Neural cell (in vitro differentiated cells): ENCODE results near the gene MRPL11.

Experiments used
- CTCF ChIP-seq: fragments of 450-650 bp; IDR thresholded peaks from 2 replicates; pipeline ENCODE4 v1.5.1; 2014; ENCODE audit warnings: antibody characterized with exemption, mild to moderate bottlenecking, moderate library complexity; ENCODE audit not compliant: poor library complexity, severe bottlenecking
- EP300 ChIP-seq: fragments of 450-650 bp; conservative IDR thresholded peaks from 2 replicates; pipeline ENCODE4 v1.6.1; 2014; ENCODE audit warnings: antibody characterized with exemption, mild to moderate bottlenecking, moderate library complexity; ENCODE audit not compliant: poor library complexity, severe bottlenecking
- EZH2 ChIP-seq: fragments of 200-600, 300-800 bp; shearing (Covaris generic), sonication (generic); IDR thresholded peaks from 2 replicates; pipeline ENCODE4 v1.6.1; 2014; ENCODE audit warnings: antibody characterized with exemption, low read length, borderline replicate concordance, mild to moderate bottlenecking; ENCODE audit not compliant: insufficient read depth, poor library complexity, severe bottlenecking
- MXI1 ChIP-seq: fragments of 450-650 bp; conservative IDR thresholded peaks from 2 replicates; pipeline ENCODE4 v1.6.1; 2014; ENCODE audit warnings: antibody characterized with exemption, mild to moderate bottlenecking; ENCODE audit not compliant: poor library complexity, severe bottlenecking
- POLR2AphosphoS5 ChIP-seq: IDR thresholded peaks from 2 replicates; pipeline ENCODE4 v1.6.1; 2012
- RAD21 ChIP-seq: fragments of 450-650 bp; conservative IDR thresholded peaks from 2 replicates; pipeline ENCODE4 v1.6.1; 2014; ENCODE audit warnings: antibody characterized with exemption, mild to moderate bottlenecking, moderate library complexity
- REST ChIP-seq: IDR thresholded peaks from 2 replicates; pipeline ENCODE4 v1.6.1; 2012; ENCODE audit warnings: borderline replicate concordance
- SMC3 ChIP-seq: fragments of 450-650 bp; conservative IDR thresholded peaks from 2 replicates; pipeline ENCODE4 v1.6.1; 2014; ENCODE audit warnings: antibody characterized with exemption, mild to moderate bottlenecking, moderate library complexity; ENCODE audit not compliant: poor library complexity
- TAF1 ChIP-seq: IDR thresholded peaks from 2 replicates; pipeline ENCODE4 v1.6.1; 2012; ENCODE audit warnings: low read depth

GRCh38 chr11:66469441-66469840, 30.8 kb upstream of the MRPL11 start:
- TF ChIP-seq CTCF (no peak), REST (no peak), EP300 (no peak), TAF1 (no peak), POLR2AphosphoS5 (no peak), SMC3 (no peak), EZH2 (no peak), RAD21 (no peak), MXI1 (no peak)
